ENCODE data around the gene ASCC3.

Gene ASCC3

GRCh38 chr6:100808638-100809275, 72.4 kb downstream of the ASCC3 start:
- Histone ChIP-seq H3K9me3 (ENCODE audit: low read length) (no peaks in the 10 kb centered on the region), H4K20me1 (ENCODE audit: insufficient read depth, low read length) (no peaks in the 10 kb centered on the region), H2AFZ (ENCODE audit: low read length) (no peak overlapping the region), H3K4me1 (ENCODE audit: insufficient read depth, low read length, severe bottlenecking) (peaks cover 4% of the 10 kb centered on the region), H3K79me2 (ENCODE audit: insufficient read depth, low read length) (no peaks in the 10 kb centered on the region), H3K4me2 (ENCODE audit: low read length) (no peak overlapping the region), H3K27ac (ENCODE audit: low read depth, low read length, poor library complexity, severe bottlenecking) (no peak overlapping the region), H3K36me3 (ENCODE audit: insufficient read depth, low read length) (peaks cover 17% of the 10 kb centered on the region), H3K4me3 (ENCODE audit: low read depth, low read length, poor library complexity, severe bottlenecking) (no peak overlapping the region), H3K27me3 (ENCODE audit: insufficient read depth, low read length) (no peaks in the 10 kb centered on the region), H3K9me2 (ENCODE audit: low read depth, low read length) (no peaks in the 10 kb centered on the region), H3K9ac (ENCODE audit: low read length) (no peak overlapping the region), H3F3A (ENCODE audit: insufficient read depth, low read length) (no peaks in the 10 kb centered on the region)
- no peak for TF ChIP-seq EZH2 (IDR thresholded peaks at IDR 0.05; ENCODE audit: borderline replicate concordance, low read length)
- TF ChIP-seq, protein P1, sequence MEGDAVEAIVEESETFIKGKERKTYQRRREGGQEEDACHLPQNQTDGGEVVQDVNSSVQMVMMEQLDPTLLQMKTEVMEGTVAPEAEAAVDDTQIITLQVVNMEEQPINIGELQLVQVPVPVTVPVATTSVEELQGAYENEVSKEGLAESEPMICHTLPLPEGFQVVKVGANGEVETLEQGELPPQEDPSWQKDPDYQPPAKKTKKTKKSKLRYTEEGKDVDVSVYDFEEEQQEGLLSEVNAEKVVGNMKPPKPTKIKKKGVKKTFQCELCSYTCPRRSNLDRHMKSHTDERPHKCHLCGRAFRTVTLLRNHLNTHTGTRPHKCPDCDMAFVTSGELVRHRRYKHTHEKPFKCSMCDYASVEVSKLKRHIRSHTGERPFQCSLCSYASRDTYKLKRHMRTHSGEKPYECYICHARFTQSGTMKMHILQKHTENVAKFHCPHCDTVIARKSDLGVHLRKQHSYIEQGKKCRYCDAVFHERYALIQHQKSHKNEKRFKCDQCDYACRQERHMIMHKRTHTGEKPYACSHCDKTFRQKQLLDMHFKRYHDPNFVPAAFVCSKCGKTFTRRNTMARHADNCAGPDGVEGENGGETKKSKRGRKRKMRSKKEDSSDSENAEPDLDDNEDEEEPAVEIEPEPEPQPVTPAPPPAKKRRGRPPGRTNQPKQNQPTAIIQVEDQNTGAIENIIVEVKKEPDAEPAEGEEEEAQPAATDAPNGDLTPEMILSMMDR (IDR thresholded peaks at IDR 0.05; ENCODE audit: low read length): no peak

GRCh38 chr6:100806296-100806695, 74.8 kb downstream of the ASCC3 start:
- peaks cover 18% of the 10 kb centered on the region for H3K36me3 ChIP-seq (ENCODE audit: insufficient read depth, low read length)
- no peak overlapping the region for H3K4me3 ChIP-seq (ENCODE audit: low read depth, low read length, poor library complexity, severe bottlenecking)
- H3F3A ChIP-seq (ENCODE audit: insufficient read depth, low read length): no peaks in the 10 kb centered on the region
- no peak overlapping the region for H3K4me2 ChIP-seq (ENCODE audit: low read length)
- H3K9me3 ChIP-seq (ENCODE audit: low read length): no peaks in the 10 kb centered on the region
- no peak overlapping the region for H3K9ac ChIP-seq (ENCODE audit: low read length)
- H2AFZ ChIP-seq (ENCODE audit: low read length): no peak overlapping the region
- H3K9me2 ChIP-seq (ENCODE audit: low read depth, low read length): no peaks in the 10 kb centered on the region
- TF ChIP-seq, protein P1 (IDR thresholded peaks at IDR 0.05; ENCODE audit: low read length): no peak
- TF ChIP-seq EZH2 (IDR thresholded peaks at IDR 0.05; ENCODE audit: borderline replicate concordance, low read length): no peak
- H3K4me1 ChIP-seq (ENCODE audit: insufficient read depth, low read length, severe bottlenecking): peaks cover 12% of the 10 kb centered on the region
- no peak overlapping the region for H3K27ac ChIP-seq (ENCODE audit: low read depth, low read length, poor library complexity, severe bottlenecking)
- no peaks in the 10 kb centered on the region for H3K79me2 ChIP-seq (ENCODE audit: insufficient read depth, low read length)
- H3K27me3 ChIP-seq (ENCODE audit: insufficient read depth, low read length): no peaks in the 10 kb centered on the region
- H4K20me1 ChIP-seq (ENCODE audit: insufficient read depth, low read length): no peaks in the 10 kb centered on the region

DNA sequence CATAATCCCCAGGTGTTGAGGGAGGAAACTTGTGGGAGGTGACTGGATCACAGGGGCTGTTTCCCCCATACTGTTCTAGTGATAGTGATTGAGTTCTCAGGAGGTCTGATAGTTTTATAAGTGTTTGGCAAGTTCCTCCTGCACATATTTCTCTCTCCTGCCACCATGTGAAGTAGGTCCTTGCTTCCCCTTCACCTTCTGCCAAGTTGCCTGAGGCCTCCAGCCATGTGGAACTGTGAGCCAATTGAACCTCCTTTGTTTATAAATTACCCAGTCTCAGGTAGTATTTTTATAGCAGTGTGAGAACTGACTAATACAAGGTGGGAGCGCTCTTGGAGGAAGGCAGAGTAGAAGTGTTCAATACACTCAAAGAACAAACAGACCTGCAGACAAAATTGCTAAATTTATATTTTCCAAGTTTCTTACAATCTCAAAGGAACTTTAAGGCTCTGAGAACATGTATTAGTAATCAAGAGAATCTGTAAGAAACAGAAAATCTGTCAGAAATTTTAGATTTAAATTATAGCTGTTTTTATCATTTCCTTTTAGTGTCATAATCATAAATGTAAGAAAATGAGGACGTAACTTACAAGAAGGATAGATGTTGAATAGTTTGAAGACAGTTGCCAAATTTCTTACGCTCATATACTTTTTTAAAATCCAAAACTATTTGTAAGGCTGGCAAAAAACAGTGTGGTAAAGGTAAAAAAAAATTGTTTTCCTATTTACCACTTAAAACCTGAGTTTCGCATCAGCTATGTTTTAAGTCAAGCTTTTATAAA, 77.7 kb downstream of the ASCC3 start:
- Histone ChIP-seq H3K4me1 (ENCODE audit: insufficient read depth, low read length, severe bottlenecking) (peaks cover 12% of the 10 kb centered on the region), H3K4me2 (ENCODE audit: low read length) (no peak overlapping the region), H3K9me2 (ENCODE audit: low read depth, low read length) (no peaks in the 10 kb centered on the region), H2AFZ (ENCODE audit: low read length) (no peak overlapping the region), H3K79me2 (ENCODE audit: insufficient read depth, low read length) (no peaks in the 10 kb centered on the region), H3K9ac (ENCODE audit: low read length) (no peak overlapping the region), H4K20me1 (ENCODE audit: insufficient read depth, low read length) (no peaks in the 10 kb centered on the region), H3K27me3 (ENCODE audit: insufficient read depth, low read length) (no peaks in the 10 kb centered on the region), H3K9me3 (ENCODE audit: low read length) (no peaks in the 10 kb centered on the region), H3F3A (ENCODE audit: insufficient read depth, low read length) (no peaks in the 10 kb centered on the region), H3K36me3 (ENCODE audit: insufficient read depth, low read length) (peaks cover 21% of the 10 kb centered on the region), H3K27ac (ENCODE audit: low read depth, low read length, poor library complexity, severe bottlenecking) (peak overlapping the region; percentile 19), H3K4me3 (ENCODE audit: low read depth, low read length, poor library complexity, severe bottlenecking) (no peak overlapping the region)
- TF ChIP-seq, protein P1 (IDR thresholded peaks at IDR 0.05; ENCODE audit: low read length): no peak
- no peak for TF ChIP-seq EZH2 (IDR thresholded peaks at IDR 0.05; ENCODE audit: borderline replicate concordance, low read length)

Data from OCI-LY1 (cell line).